Prostate gland (tissue), 2 donors: Measurements from ENCODE around the gene MADD.

ENCODE experiments used
- CTCF ChIP-seq, 4 experiments: fragments of 200-600 bp in 2 of 4; fragments of 450-650 bp in 2 of 4; sonication (generic) in 2 of 4; IDR thresholded peaks; 1 replicate in 3 of 4; 2 replicates in 1 of 4; pipeline ENCODE4 v1.5.1; 2016 to 2019; ENCODE audit warnings: antibody characterized with exemption in 4 of 4, mild to moderate bottlenecking in 2 of 4, moderate library complexity in 2 of 4
- POLR2A ChIP-seq: fragments of 450-650 bp; IDR thresholded peaks from one replicate; pipeline ENCODE4 v1.6.1; 2016; ENCODE audit warnings: antibody characterized with exemption, mild to moderate bottlenecking

- TF ChIP-seq CTCF (IDR thresholded peaks at IDR 0.05) (no peak), POLR2A (no peak)
Measured at GRCh38 chr11:47261291-47261800, 8.6 kb upstream of the MADD start.
